ENCODE measurements around the gene DENND2A. TPM values are rescaled to one million over a fixed set of nuclear protein-coding genes. Genes with fewer than 3 reads are reported as not detected.

The DENND2A gene
- polyA plus RNA-seq, 2 of the 4 experiments (the other 2 are of a cell fraction), result 0.37 to 0.63 TPM

DNA sequence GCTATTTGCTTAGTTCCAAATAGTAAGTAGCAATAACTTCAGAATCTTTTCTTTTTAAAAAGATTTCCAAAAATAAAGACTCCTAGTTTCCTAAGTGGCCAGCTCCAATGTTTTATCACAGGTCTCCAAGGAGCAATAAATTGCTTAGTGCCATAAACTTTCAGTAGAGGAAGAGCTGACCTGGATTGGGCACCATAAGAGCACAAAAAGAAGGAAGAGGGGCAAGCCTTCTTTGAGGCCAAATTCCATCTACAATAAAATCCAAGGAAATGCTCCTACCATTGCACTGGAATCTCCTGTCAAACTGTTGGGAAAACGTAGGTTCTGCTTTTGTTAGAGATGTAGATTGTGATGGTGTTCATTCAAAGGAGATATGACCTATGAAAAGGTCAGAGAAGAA lies 64.0 kb downstream of the DENND2A start:
- no peaks in the 10 kb centered on the region for H3K4me1 ChIP-seq
- ChIA-PET POLR2A (no interaction called here), CTCF (interaction anchor here (1.2 kb wide), 1 partner anchor 28 kb away, joined by 3 read pairs; no protein-coding TSS in a partner anchor)
- TF ChIP-seq JUNB (IDR thresholded peaks at IDR 0.05), result no peak
- no peak for TF ChIP-seq FOXS1 (CRISPR knock-in tag; IDR thresholded peaks at IDR 0.05)
- TF ChIP-seq CBX2 (IDR thresholded peaks at IDR 0.05; ENCODE audit: borderline replicate concordance, low read depth), result no peak
- TF ChIP-seq, protein P1, sequence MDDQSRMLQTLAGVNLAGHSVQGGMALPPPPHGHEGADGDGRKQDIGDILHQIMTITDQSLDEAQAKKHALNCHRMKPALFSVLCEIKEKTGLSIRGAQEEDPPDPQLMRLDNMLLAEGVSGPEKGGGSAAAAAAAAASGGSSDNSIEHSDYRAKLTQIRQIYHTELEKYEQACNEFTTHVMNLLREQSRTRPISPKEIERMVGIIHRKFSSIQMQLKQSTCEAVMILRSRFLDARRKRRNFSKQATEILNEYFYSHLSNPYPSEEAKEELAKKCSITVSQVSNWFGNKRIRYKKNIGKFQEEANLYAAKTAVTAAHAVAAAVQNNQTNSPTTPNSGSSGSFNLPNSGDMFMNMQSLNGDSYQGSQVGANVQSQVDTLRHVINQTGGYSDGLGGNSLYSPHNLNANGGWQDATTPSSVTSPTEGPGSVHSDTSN (IDR thresholded peaks at IDR 0.05), result no peak
- no peak for TF ChIP-seq HEYL (CRISPR knock-in tag; IDR thresholded peaks at IDR 0.05)
- no peak for TF ChIP-seq CHD2 (IDR thresholded peaks at IDR 0.05; ENCODE audit: low read length, partially characterized antibody)
- TF ChIP-seq, protein P2, sequence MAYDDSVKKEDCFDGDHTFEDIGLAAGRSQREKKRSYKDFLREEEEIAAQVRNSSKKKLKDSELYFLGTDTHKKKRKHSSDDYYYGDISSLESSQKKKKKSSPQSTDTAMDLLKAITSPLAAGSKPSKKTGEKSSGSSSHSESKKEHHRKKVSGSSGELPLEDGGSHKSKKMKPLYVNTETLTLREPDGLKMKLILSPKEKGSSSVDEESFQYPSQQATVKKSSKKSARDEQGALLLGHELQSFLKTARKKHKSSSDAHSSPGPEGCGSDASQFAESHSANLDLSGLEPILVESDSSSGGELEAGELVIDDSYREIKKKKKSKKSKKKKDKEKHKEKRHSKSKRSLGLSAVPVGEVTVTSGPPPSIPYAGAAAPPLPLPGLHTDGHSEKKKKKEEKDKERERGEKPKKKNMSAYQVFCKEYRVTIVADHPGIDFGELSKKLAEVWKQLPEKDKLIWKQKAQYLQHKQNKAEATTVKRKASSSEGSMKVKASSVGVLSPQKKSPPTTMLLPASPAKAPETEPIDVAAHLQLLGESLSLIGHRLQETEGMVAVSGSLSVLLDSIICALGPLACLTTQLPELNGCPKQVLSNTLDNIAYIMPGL (CRISPR knock-in tag; IDR thresholded peaks at IDR 0.05; ENCODE audit: borderline replicate concordance), result no peak
- TF ChIP-seq FOSB (CRISPR knock-in tag; IDR thresholded peaks at IDR 0.05), result no peak
- TF ChIP-seq BHLHE40 (IDR thresholded peaks at IDR 0.05; ENCODE audit: low read depth, low read length), result no peak
- no peak for TF ChIP-seq MAFK (IDR thresholded peaks at IDR 0.05; ENCODE audit: partially characterized antibody)
- TF ChIP-seq, protein P3, sequence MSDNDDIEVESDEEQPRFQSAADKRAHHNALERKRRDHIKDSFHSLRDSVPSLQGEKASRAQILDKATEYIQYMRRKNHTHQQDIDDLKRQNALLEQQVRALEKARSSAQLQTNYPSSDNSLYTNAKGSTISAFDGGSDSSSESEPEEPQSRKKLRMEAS (IDR thresholded peaks at IDR 0.05), result no peak
- no peak overlapping the region for H3K27ac ChIP-seq
- FAIRE-seq (no peak), ATAC-seq (no peak), DNase-seq (ENCODE audit: low read depth in 1 of 2, low spot score in 1 of 2) (no peak)
- H3K4me3 ChIP-seq, result no peak overlapping the region
- 42% methylated on average over 1 of the region's 1 CpG for WGBS (ENCODE audit: missing lambda C conversion rate)
- H3K9me3 ChIP-seq, result no peaks in the 10 kb centered on the region
- no peak overlapping the region for H3K4me2 ChIP-seq

GRCh38 chr7:140571538-140572122 lies 69.0 kb downstream of the DENND2A start:
- no peak overlapping the region for H3K4me3 ChIP-seq
- DNase-seq (ENCODE audit: low read depth in 1 of 2, low spot score in 1 of 2) (peak in 1 of 2 experiments; percentile 19), FAIRE-seq (no peak), ATAC-seq (peak; percentile 34 to 76; a peak in 3 of 6 replicates)
- TF ChIP-seq CHD2 (IDR thresholded peaks at IDR 0.05; ENCODE audit: low read length, partially characterized antibody), result no peak
- no peak for TF ChIP-seq CTCF (IDR thresholded peaks at IDR 0.05)
- TF ChIP-seq MAFK (IDR thresholded peaks at IDR 0.05; ENCODE audit: partially characterized antibody), result peak; percentile 96
- no peak for TF ChIP-seq FOSL2 (IDR thresholded peaks at IDR 0.05)
- peak; percentile 37; the same call in 1 of the 2 replicates for TF ChIP-seq FOSL2 (CRISPR knock-in tag; IDR thresholded peaks at IDR 0.05)
- H3K4me1 ChIP-seq, result peaks cover 14% of the 10 kb centered on the region
- H3K9me3 ChIP-seq, result no peaks in the 10 kb centered on the region
- POLR2A ChIA-PET, result no interaction called here
- CTCF ChIA-PET, result interaction anchor here (1.2 to 1.8 kb wide), 2 partner anchors 54 to 82 kb away, joined by 5 to 6 read pairs; no protein-coding TSS in a partner anchor
- H3K27ac ChIP-seq, result no peak overlapping the region
- no peak overlapping the region for H3K4me2 ChIP-seq
- 57% methylated on average over 5 of the region's 5 CpGs for WGBS (ENCODE audit: missing lambda C conversion rate)

- POLR2A ChIA-PET, result no interaction called here
- WGBS (ENCODE audit: missing lambda C conversion rate), result 90% methylated on average over 10 of the region's 10 CpGs
- TF ChIP-seq, protein P4, sequence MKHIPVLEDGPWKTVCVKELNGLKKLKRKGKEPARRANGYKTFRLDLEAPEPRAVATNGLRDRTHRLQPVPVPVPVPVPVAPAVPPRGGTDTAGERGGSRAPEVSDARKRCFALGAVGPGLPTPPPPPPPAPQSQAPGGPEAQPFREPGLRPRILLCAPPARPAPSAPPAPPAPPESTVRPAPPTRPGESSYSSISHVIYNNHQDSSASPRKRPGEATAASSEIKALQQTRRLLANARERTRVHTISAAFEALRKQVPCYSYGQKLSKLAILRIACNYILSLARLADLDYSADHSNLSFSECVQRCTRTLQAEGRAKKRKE (CRISPR knock-in tag; IDR thresholded peaks at IDR 0.05; ENCODE audit: low read depth), result no peak
- TF ChIP-seq RAD21 (conservative IDR thresholded peaks at IDR 0.05 in 1 of 2, IDR thresholded peaks at IDR 0.05 in 1 of 2) (no peak), CBX2 (IDR thresholded peaks at IDR 0.05; ENCODE audit: borderline replicate concordance, low read depth) (no peak), POLR2A (IDR thresholded peaks at IDR 0.05; ENCODE audit: low read length) (no peak), NFE2L2 (conservative IDR thresholded peaks at IDR 0.05; ENCODE audit: low read length) (no peak), RCOR1 (IDR thresholded peaks at IDR 0.05; ENCODE audit: low read depth, low read length) (no peak), RFX5 (IDR thresholded peaks at IDR 0.05) (no peak), REST (IDR thresholded peaks at IDR 0.05) (no peak), EP300 (IDR thresholded peaks at IDR 0.05) (no peak), GATA3 (IDR thresholded peaks at IDR 0.05; ENCODE audit: borderline replicate concordance) (no peak), FOSB (CRISPR knock-in tag; IDR thresholded peaks at IDR 0.05) (no peak)
- TF ChIP-seq, protein P5, sequence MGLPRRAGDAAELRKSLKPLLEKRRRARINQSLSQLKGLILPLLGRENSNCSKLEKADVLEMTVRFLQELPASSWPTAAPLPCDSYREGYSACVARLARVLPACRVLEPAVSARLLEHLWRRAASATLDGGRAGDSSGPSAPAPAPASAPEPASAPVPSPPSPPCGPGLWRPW (IDR thresholded peaks at IDR 0.05), result no peak
Observed at GRCh38 chr7:140570120-140570519, 70.5 kb downstream of the DENND2A start.

More at GRCh38 chr7:140570120-140570519, 70.5 kb downstream of the DENND2A start:
- H3K4me3 ChIP-seq, result no peak overlapping the region
- no peak for ATAC-seq
- DNase-seq (ENCODE audit: low read depth in 1 of 2, low spot score in 1 of 2), result no peak
- CTCF ChIA-PET, result interaction anchor here (1.6 to 1.8 kb wide), 2 partner anchors 11 to 52 kb away, joined by 5 to 6 read pairs; no protein-coding TSS in a partner anchor
- H3K27ac ChIP-seq, result no peak overlapping the region
- no peak for FAIRE-seq
- peaks cover 24% of the 10 kb centered on the region for H3K4me1 ChIP-seq
- H3K9me3 ChIP-seq, result no peaks in the 10 kb centered on the region
- no peak overlapping the region for H3K4me2 ChIP-seq

All from A549 (cell line).